Renal cortex interstitium (tissue), 11 donors: ENCODE results near the gene PLA2G6. TPM values are rescaled to one million over a fixed set of nuclear protein-coding genes. Genes with fewer than 3 reads are reported as not detected.

ENCODE experiments used
- DNase-seq, 11 donors: peaks; one replicate each; pipeline ENCODE4 v3.0.0-alpha.2; 2013; ENCODE audit warnings: low read depth in 9 of 11, low spot score in 4 of 11; ENCODE audit errors: extremely low read depth in 1 of 11
- polyA plus RNA-seq, 3 donors: library from polyadenylated mRNA; unstranded; fragments of 120-200 nt; gene quantifications; one replicate each; pipeline ENCODE4 v1.2.1, GENCODE V29; 2013; ENCODE audit not compliant: insufficient read length in 3 of 3

PLA2G6 gene
- polyA plus RNA-seq, 3 donors, result 41.5 to 81.8 (median 44.7) TPM

GRCh38 chr22:38104084-38104483, 77.5 kb downstream of the PLA2G6 start:
- no peak for DNase-seq

GRCh38 chr22:38103641-38104040, 78.0 kb downstream of the PLA2G6 start:
- no peak for DNase-seq

GRCh38 chr22:38098410-38099249, 83.0 kb downstream of the PLA2G6 start:
- DNase-seq, result no peak

GRCh38 chr22:38097557-38098409, 83.8 kb downstream of the PLA2G6 start:
- DNase-seq, result no peak

- DNase-seq, result no peak
These were observed 84.6 kb downstream of the PLA2G6 start for GRCh38 chr22:38097058-38097457.

GRCh38 chr22:38089474-38089851, 92.2 kb downstream of the PLA2G6 start:
- no peak for DNase-seq

DNA sequence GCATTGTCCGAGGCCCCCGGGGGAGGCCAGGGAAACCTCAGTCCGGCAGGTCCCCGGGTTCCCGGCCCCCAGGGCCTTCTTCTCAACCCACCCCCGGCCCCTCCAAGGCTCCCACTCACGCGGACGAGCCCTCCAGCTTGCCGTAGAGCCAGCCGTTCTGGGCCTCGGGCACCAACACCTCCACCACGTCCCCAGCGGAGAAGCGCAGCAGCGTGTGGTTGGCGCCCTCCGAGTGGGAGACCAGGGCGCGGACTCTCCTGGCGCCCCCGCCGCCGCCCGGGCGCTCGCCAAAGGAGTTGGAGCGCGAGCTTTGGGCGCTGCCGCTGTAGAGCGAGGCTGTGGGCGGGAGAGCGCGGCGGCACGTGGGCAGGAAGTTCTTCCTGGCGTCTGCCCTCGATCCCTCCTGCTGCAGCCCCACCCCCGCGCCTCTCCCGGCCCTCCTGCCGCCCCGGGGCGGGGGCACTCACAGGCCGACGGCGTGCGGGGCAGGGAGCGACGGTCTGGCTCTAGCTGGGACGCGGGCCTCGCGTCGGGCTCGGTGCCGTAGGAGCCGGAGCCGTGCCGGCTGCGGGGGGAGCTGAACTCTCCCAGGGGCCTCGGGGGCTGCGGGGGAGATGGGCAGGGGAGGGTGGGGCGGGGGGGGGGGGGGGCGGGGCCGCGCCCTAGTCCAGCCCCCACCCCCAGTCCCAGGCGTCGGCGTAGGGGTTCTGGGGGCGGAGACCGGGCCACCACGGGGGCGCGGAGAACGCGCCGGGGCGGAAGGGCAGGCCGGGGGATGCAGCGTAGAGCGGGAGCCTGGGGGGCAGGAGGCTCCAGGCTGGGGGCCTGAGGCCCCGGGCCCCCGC, 92.8 kb downstream of the PLA2G6 start:
- no peak for DNase-seq

- no peak for DNase-seq
These were observed 93.8 kb downstream of the PLA2G6 start for GRCh38 chr22:38087855-38088254.

- no peak for DNase-seq
These were observed 94.7 kb downstream of the PLA2G6 start for GRCh38 chr22:38086942-38087341.

DNA sequence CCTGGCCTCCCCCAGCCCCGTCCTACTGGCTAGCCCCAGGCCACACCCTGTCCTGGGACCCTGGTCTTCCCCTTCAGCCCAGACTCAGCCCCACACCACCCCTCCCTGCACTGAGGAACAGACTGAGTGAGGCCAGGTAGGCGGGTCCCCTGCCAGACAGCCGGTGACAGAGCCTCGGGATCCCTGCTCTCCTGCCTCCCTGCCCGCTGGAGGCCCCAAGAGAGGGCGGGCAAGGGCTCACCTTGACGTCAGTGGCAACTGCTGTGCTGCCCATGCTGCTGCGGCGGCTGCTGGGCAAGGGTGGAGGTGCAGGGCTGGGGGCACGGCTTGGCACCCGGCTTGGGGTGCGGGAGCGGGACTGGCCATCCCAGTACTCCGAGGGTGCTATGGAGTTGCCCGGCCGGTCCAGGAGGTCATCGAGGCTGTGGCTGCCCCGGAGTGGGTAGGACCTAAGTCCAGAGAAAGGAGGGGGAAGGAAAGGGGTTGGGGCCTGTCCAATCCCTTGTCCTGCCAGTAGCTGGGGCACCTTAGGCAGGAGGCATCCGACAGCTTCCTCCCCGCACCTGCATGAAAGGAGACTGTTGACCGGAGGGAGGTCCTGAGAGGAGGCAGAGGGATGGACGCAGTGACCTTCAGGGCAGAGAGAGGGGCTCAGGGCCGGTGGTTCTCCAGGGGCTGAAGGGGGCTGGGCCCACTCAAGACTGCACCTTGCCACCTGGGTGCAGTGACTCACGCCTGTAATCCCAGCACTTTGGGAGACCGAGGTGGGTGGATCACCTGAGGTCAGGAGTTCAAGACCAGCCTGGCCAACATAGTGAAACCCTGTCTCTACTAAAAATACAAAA, 95.4 kb downstream of the PLA2G6 start:
- no peak for DNase-seq

- DNase-seq, result no peak
These were observed 96.1 kb downstream of the PLA2G6 start for GRCh38 chr22:38085501-38085900.

DNA sequence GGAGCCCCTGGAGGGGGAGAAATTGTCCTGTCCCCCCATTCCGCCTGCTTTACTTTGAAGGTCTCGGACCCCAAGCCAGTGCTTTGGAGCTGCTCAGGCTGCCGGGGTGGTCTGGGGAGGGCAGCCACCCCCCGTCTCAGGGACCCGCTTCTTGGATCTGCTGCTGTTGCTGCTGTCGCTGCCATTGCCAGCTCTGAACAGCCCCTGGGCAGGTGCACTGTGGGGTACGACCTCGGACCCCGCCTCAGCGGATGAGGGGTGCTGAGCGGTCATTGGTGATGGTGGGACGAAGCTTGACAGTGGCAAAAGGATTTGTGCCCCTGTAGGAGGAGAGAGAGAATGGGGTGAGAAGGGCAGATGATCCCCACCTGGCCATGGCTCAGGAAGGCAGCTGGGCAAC, 96.6 kb downstream of the PLA2G6 start:
- DNase-seq, result no peak

DNA sequence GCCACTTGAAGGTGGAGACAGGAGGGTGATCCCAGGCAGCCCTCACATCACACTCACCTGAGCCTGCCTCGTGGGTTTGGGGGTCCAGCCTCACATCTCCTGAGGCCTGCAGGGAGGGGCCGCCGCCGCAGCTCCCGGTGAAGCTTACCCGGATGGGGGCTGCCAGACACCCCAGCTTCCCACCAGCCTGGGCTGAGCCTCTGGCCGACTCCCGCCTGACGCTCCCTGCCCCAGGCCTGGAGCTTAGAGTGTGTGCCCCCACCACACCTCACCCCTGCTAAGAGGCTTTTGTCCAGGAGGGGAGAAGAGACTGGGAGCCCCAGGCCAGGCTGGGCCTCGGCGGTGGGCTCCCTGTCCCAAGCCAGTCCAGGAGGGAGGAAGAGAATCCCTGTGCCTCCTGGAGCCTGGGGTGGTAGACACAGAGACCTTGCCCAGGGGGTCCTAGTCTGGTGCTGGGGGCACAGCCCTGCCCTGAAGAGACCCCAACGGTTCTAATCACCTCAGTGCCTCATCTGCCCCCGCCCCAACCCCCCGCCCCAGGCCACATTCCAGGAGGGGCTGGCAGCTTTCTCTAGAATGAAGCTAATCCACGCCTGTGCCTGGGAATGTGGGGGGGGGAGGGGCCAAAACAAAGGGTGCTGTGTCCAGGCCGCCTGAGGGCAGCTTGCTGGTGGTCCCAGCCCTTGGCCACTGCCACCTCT, 97.5 kb downstream of the PLA2G6 start, which contains the start of gene SLC16A8:
Gene SLC16A8 (minus strand): TSS at position 254 of the 701 bp plus-strand sequence. CDS start 1,311 bp downstream, outside the sequence.
- DNase-seq, result no peak

DNA sequence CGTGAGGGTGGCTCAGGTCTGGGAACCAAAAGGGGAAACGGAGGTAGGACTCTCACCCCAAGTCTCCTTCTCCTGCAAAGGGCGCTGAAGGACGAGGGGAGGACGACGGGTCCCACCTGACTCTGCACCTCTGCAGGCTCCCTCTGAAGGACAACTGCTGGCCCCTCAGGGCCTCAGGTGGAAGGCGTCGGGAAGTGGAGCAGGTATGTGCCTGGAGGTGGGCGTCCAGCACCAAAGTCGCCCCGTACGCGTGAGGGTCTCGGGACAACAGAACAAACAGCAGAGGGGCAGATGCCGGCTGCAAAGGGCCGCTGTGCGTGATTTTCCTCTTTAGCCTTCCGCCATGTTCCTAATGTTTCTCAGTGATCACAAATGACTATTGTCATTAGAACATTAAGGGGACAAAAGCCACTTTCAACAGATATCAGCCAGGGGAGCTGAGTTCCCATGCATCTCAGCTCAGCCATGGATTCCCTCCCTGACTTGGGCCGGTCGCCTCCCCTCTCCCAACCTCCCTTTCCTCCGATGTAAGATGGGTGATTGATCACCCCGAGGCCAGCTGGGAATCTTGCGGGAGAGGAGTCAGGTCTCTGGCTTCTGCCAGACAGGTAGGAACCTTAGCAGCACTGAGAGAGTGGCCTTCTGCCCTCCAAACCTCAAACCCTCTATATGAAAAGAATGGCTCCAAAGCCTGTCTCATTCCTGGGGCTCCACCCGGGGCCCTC, 98.5 kb downstream of the PLA2G6 start:
- no peak for DNase-seq

GRCh38 chr22:38081941-38082828, 99.4 kb downstream of the PLA2G6 start:
- DNase-seq, result no peak

DNA sequence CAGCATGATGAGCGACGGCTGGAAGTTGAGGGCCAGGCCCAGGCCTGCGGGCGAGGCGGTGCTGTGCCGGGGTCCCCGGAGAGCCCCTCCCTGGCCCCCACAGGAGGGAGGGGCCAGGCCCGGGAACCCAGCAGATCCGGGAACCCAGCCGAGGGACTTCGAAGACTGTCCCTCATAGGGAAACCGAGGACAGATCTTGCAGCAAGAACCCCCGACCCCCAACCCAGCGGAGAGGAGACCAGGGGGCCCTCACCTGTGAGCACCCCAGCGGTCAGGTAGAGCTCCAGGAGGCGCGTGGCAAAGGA, 100.0 kb downstream of the PLA2G6 start:
- DNase-seq, result no peak
